NCI-H2107 (cell line): ENCODE measurements around the gene TVP23A.
"Not testable (repeated sequence)": the region's sequence is repeated elsewhere in the genome, so short reads cannot be mapped to it uniquely, and the experiment has no call there.

ENCODE experiments used
- DNase-seq: peaks from one replicate; lab custom pipeline; 2025; lab: John Stamatoyannopoulos, UW

TVP23A gene

GRCh38 chr16:10835281-10835931, 16.8 kb upstream of the TVP23A start:
- DNase-seq: no peak

GRCh38 chr16:10834766-10835165, 16.2 kb upstream of the TVP23A start:
- DNase-seq: no peak

GRCh38 chr16:10834130-10834529, 15.5 kb upstream of the TVP23A start:
- no peak for DNase-seq

- no peak for DNase-seq
Measured at GRCh38 chr16:10833271-10833670, 14.7 kb upstream of the TVP23A start.

GRCh38 chr16:10831894-10832886, 13.6 kb upstream of the TVP23A start:
- no peak for DNase-seq

GRCh38 chr16:10830240-10830639, 11.6 kb upstream of the TVP23A start:
- not testable (repeated sequence) for DNase-seq

- DNase-seq: not testable (repeated sequence)
Measured at GRCh38 chr16:10829390-10830098, 10.9 kb upstream of the TVP23A start.

- no peak for DNase-seq
Measured at GRCh38 chr16:10828851-10829366, 10.3 kb upstream of the TVP23A start.

- no peak for DNase-seq
Measured at GRCh38 chr16:10827691-10828341, 9.2 kb upstream of the TVP23A start.

GRCh38 chr16:10824111-10824893, 5.7 kb upstream of the TVP23A start:
- DNase-seq: no peak

GRCh38 chr16:10822702-10823101, 4.1 kb upstream of the TVP23A start:
- DNase-seq: no peak

- DNase-seq: no peak
Measured at GRCh38 chr16:10820546-10820945, 2.0 kb upstream of the TVP23A start.

- no peak for DNase-seq
Measured at GRCh38 chr16:10817514-10817913, 1.1 kb downstream of the TVP23A start.

- DNase-seq: no peak
Measured at GRCh38 chr16:10813099-10813455, 5.5 kb downstream of the TVP23A start.

GRCh38 chr16:10812312-10813098, 6.1 kb downstream of the TVP23A start:
- no peak for DNase-seq

GRCh38 chr16:10809706-10810105, 8.9 kb downstream of the TVP23A start:
- no peak for DNase-seq

GRCh38 chr16:10808850-10809249, 9.7 kb downstream of the TVP23A start:
- DNase-seq: no peak

GRCh38 chr16:10808218-10808617, 10.4 kb downstream of the TVP23A start:
- DNase-seq: no peak

GRCh38 chr16:10806698-10807097, 11.9 kb downstream of the TVP23A start:
- DNase-seq: no peak

- no peak for DNase-seq
Measured at GRCh38 chr16:10805334-10805733, 13.3 kb downstream of the TVP23A start.
